Placental epithelial cell (primary cell): ENCODE results near the gene KCNAB2. TPM values are rescaled to one million over a fixed set of nuclear protein-coding genes. Genes with fewer than 3 reads are reported as not detected.

Source experiments
- total RNA-seq: library from RNA; depleted of rRNA; stranded (reverse); fragments of >200 nt; gene quantifications from 2 replicates; pipeline ENCODE4 v1.2.3, GENCODE V29; 2012

The KCNAB2 gene
- 1.1 and 2.7 TPM in 2 replicates for total RNA-seq

GRCh38 chr1:6045561-6045960 lies at the start of gene KCNAB2:
Gene KCNAB2 (plus strand): TSS chr1:6045888. CDS start chr1:6051537, 5,649 bp downstream.

Other genes with a start within 250 kb of the KCNAB2 start
- 6.0 and 10.2 TPM in 2 replicates for gene NPHP4, start 53.5 kb upstream of the KCNAB2 start, total RNA-seq
- under 0.01 TPM in 1 of 2 replicates, not detected in the other for gene CHD5, start 134.4 kb downstream of the KCNAB2 start, total RNA-seq
- 66.9 and 120 TPM in 2 replicates for gene RPL22, start 153.7 kb downstream of the KCNAB2 start, total RNA-seq
- 13.6 and 26.7 TPM in 2 replicates for gene RNF207, start 160.2 kb downstream of the KCNAB2 start, total RNA-seq
- gene ICMT, start 190.1 kb downstream of the KCNAB2 start, total RNA-seq = 29.1 and 57.9 TPM in 2 replicates
- not detected in 2 replicates for gene HES3, start 198.3 kb downstream of the KCNAB2 start, total RNA-seq
- gene GPR153, start 215.2 kb downstream of the KCNAB2 start, total RNA-seq = 0.87 and 2.0 TPM in 2 replicates